GM18520 (cell line): Measurements from ENCODE around the gene PRDM11.

Experiments used
- ATAC-seq: cut with Tn5 transposase; IDR thresholded peaks from one replicate; pipeline ENCODE4 v1.9.1; 2021; ENCODE audit not compliant: unreplicated experiment

PRDM11 gene

GRCh38 chr11:45141631-45142030 lies 4.8 kb upstream of the PRDM11 start:
- no peak for ATAC-seq

- no peak for ATAC-seq
These were observed 4.0 kb upstream of the PRDM11 start for GRCh38 chr11:45142241-45143055.

GRCh38 chr11:45143494-45143893 lies 2.9 kb upstream of the PRDM11 start:
- ATAC-seq, result no peak

- no peak for ATAC-seq
These were observed 2.0 kb upstream of the PRDM11 start for GRCh38 chr11:45144126-45145082.

GRCh38 chr11:45145083-45145378 lies 1.4 kb upstream of the PRDM11 start:
- ATAC-seq, result no peak

GRCh38 chr11:45145379-45146071 lies 914 bp upstream of the PRDM11 start:
- ATAC-seq, result no peak

- ATAC-seq, result peak; percentile 99
These were observed 734 bp downstream of the PRDM11 start for GRCh38 chr11:45147017-45147728.

- ATAC-seq, result no peak
These were observed 1.6 kb downstream of the PRDM11 start for GRCh38 chr11:45147891-45148675.

- no peak for ATAC-seq
These were observed 3.1 kb downstream of the PRDM11 start for GRCh38 chr11:45149483-45150056.

GRCh38 chr11:45150301-45150700 lies 3.9 kb downstream of the PRDM11 start:
- ATAC-seq, result no peak

- no peak for ATAC-seq
These were observed 4.5 kb downstream of the PRDM11 start for GRCh38 chr11:45150943-45151342.

- ATAC-seq, result no peak
These were observed 5.0 kb downstream of the PRDM11 start for GRCh38 chr11:45151362-45151982.

- ATAC-seq, result no peak
These were observed 6.5 kb downstream of the PRDM11 start for GRCh38 chr11:45152740-45153595.

- ATAC-seq, result no peak
These were observed 7.8 kb downstream of the PRDM11 start for GRCh38 chr11:45154276-45154675.

GRCh38 chr11:45155058-45155551 lies 8.7 kb downstream of the PRDM11 start:
- ATAC-seq, result no peak

GRCh38 chr11:45155627-45156180 lies 9.3 kb downstream of the PRDM11 start:
- no peak for ATAC-seq

- no peak for ATAC-seq
These were observed 9.8 kb downstream of the PRDM11 start for GRCh38 chr11:45156201-45156600.

GRCh38 chr11:45156741-45157140 lies 10.3 kb downstream of the PRDM11 start:
- no peak for ATAC-seq
